NCI-H146 treated with DMSO at 0.1 percent for 48 hours (cell line): ENCODE data around the gene EVC.

Experiments used
- DNase-seq: peaks from one replicate; lab custom pipeline; 2025; ENCODE audit not compliant: unreplicated experiment; lab: John Stamatoyannopoulos, UW

The EVC gene

DNA sequence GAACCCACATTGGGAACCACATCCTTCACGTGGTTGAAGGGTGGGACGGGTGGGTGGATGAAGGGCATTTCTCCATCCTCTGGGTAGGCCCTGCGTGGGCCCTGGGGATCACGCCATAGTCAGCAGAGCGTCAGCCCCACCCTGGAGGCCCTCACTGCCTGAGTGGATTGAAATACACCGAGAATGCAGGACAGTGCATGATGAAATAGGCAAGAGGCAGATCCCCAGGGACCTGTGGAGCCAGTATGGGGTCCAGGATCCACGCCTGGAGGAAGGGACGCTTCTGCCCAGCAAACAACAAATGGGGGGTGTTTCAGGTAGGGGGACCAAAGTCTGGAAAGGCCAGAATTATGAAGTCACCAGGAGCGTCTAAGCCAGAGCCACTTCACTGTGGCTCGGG lies 19.4 kb downstream of the EVC start:
- no peak for DNase-seq

- DNase-seq: no peak
Measured at GRCh38 chr4:5730993-5731990, 20.3 kb downstream of the EVC start.

- no peak for DNase-seq
Measured at GRCh38 chr4:5732158-5732557, 21.2 kb downstream of the EVC start.

DNA sequence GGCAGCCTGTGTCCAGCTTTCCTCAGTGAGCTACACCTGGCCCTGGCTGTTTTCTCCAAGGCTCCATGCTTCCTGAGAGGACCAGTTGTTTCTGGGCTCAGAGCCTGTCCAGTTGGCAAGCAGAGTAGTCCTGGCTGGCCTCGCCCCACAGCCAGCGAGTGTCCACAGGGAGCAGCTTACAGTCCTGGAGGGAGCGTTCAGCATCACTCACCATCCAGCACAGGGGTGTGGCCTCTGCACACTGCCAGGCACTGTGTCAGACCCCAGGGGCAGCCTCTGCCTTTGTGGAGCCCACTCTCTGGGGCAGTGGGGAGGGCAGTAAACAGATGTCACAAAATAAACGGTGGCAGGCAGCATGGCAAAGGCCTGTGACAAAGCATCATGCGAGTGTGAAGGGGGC lies 23.9 kb downstream of the EVC start:
- DNase-seq: no peak

GRCh38 chr4:5735463-5735862 lies 24.5 kb downstream of the EVC start:
- DNase-seq: no peak

GRCh38 chr4:5738061-5738460 lies 27.1 kb downstream of the EVC start:
- DNase-seq: no peak

DNA sequence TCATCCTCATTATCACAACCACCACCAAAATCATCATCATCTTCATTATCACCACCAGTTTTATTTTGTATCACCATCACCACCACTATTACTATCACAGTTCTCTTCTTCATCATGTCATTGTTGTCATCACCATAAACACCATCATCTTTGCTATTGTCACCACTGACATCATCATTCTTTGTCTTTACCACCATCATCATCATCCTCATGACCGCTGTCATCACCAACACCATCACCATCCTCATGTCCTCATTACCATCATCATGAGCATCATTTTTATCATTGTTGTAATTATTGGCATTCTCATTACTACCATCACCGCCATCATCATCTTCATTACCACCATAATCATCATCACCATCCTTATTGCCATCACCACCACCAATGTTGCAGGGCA lies 31.4 kb downstream of the EVC start:
- no peak for DNase-seq

DNA sequence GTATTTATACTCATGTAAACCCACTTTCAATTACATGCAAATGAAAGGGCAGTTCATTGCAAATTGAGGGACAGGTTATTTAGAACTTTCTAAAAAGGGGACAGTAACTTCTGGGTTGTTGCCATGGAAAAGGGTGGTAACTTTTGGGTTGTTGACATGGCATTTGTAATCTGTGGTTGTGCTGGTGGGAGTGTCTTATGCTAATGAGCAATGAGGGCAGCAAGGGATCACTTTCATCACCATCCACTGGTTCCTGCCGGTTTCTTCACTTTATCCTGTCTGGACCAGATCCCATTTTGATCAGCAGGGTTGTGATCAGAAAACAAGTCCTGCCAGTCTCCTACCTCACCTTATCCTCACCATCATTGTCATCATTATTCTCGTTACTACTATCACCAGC lies 32.0 kb downstream of the EVC start:
- DNase-seq: no peak

DNA sequence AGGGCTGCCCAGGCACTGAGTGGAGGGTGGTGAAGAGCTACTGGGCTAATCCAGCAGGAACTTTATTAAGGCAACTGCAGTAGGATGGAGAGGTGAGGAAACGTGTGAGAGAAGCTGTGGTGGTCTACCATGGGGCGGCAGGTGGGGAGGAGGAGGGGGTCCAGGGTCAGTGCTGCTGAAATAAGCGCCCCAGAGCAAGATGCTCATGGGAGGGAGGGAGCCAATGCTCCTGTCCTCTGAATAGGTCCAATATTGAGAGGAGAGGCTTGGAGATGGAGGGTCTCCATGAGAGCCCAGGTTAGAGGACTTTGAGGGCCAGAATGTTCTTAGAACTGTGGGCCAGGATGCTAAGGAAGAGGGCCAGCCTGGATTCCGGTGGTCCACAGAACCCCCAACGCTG lies 35.2 kb downstream of the EVC start:
- DNase-seq: no peak

DNA sequence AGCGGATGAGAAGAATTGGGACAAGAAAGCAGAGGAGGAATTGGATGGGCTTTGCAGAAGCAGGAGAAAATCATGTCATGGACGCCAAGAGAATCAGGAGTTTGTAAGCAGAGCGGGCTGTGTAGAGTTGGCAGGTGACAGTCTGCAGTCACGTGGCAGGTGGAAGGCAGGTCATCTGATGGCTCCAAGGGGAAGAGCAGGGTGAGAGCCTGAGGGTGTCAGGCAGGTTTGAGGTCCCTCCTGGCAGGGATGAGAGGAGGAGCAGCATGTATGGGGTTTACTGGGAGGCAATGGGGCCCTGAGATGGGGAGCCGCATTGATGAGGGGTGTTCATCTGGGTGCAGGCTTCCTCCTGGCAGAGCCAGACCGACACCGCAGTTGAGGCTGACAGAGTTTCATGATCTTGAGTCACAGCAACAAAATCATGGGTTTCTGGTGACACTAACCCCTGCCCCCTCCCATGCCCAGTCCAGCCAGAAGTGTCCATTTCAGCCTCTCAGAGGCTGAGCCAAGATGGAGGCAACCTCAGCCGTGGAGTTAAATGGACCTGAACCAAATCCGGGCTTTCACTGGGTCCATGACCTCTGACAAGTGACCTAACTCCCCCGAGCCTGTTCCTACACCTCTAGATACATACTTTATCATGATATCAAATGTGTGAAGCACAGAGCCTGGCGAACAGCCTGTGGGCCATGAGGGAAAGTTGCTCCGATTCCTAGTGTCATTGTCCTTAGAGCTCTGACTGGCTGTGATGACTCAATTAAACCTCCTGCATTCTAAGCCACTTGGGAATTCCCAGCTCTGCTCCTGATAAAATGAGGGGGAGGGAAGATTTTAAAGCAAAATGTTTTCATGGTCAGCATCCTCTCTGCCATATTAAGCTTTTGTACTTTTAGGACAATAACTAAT lies 36.1 kb downstream of the EVC start:
- DNase-seq: no peak

DNA sequence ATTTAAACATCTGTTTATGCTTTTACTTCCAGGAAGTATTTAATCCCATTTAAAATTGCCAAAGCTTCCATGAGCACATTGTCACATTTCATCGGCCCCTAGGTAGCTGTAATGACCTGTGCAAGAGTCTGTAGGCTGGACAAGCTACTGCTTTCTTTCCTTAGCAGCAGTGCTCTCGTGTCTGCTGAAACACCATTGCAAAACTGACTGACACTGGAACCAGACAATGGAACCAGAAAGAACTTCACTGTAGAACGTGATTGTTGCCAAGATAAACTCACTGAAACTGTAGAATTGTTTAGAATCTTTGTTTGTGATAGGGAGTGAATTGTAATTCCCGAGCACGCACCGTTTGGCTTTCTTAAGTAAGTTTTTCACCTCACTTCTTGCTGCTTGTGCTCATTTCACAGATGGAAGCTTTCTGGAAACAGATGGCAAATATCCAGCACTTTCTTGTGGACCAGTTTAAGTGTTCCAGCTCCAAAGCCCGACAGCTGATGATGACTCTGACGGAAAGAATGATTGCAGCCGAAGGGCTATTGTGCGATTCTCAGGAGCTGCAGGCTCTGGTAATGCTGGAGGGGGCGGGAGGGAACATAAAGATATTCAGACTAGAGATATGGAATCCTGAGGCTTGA lies 36.9 kb downstream of the EVC start:
- DNase-seq: no peak

- no peak for DNase-seq
Measured at GRCh38 chr4:5749568-5749967, 38.6 kb downstream of the EVC start.

DNA sequence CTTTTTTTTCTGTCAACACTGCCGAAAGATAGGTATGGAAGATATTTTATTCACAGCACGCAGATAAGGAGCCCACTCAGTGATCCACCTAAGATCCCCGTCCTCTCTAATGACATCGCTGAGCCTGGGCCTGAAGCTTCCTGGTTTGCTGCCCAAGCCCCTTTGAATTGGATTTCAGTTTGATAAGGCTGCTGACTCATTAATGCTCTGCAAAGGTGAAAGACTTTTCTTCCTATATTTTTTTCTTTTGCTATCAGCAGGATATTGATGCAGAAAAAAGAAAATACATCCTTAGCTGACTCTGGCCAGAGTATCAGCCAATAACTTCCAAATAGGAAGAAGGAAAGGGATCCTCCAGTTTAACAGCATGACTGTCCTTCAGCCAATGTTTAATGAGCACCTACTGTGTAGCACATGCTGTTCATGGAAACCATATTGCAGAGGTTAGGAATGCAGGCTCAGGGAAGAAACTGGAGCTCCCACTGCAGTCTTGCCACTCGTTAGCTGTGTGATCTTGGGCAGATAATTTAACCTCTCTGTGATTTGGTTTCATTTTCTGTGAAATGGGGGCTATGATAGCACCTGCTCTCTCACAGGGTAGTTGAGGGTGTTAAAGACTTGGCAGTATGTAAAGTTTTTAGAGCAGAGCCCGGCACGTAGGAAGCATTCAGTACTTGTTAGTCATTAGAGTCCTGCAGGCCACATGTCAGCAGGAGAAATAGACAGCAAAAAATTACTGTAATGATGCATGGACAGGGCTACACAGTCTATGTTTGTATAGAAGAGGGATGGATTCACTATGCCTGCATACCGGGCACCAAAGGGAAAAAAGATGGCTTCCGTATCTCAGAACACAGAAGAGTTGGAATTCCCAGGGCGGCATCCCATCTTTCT lies 39.3 kb downstream of the EVC start:
- no peak for DNase-seq

GRCh38 chr4:5750946-5751665 lies 40.1 kb downstream of the EVC start:
- no peak for DNase-seq

DNA sequence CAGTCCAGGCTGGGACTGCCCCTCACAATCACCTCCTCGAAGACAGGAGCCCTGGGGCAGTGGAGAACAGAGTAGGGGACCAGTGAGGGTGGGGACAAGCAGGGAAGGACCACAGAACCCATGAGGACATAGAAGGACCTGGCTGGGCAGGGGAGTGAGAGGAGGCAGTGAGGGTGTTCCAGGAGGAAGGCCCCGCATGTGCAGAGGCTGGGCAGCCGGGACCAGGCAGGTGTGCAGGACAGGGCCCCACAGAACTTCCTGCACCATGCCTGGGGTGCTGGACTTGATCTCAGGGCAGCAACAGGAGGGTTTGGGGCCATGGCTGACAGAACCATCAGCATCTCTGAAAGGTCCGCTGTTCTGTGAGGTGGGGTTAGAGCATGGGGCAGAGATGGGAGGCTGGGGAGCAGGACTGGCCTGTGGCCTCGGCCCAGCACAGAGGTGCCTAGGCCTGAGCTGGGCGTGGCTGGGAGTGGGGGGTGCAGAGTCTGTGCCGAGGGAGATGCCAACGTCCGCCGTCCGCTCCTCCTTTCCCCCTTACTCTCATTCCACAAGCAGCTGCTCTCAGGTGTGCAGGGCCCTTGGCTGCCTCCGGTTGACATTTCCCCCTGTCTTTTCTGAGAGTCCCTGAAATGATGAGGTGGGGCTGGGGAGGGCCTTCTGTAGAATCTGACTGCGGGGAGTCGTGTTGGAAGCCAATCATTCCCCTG lies 40.8 kb downstream of the EVC start:
- no peak for DNase-seq

GRCh38 chr4:5752376-5753184 lies 41.6 kb downstream of the EVC start:
- DNase-seq: no peak

DNA sequence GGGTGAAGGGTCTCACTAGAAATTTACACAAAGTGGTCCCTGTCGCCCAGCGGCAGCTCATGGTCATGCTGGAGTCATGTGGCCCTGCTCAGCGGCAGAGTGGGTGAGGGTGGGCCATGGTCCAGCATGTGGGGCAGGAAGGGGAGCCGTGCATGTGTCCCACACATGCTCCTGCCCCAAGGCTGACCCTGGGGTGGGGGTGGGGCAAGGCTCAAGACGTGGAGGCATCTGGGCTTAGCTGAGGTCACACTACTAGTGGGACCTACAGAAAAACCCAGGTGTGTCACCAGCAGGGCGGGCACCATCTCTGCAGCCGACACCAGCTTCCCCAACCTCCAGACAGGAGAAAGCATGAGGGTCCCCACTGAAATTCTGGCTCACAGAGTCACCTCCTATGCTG lies 42.4 kb downstream of the EVC start:
- no peak for DNase-seq
